ENCODE data around the gene NME3. TPM values are rescaled to one million over a fixed set of nuclear protein-coding genes. Genes with fewer than 3 reads are reported as not detected.

Gene NME3
- total and polyA plus RNA-seq, 2 of the 4 experiments (the other 2 are of a cell fraction): 12.7 to 41.2 TPM

GRCh38 chr16:1757714-1758461, 13.5 kb downstream of the NME3 start:
- no peak overlapping the region for H4K5ac ChIP-seq (ENCODE audit: low read depth, low read length)
- ATAC-seq (ENCODE audit: low read depth): no peak
- dilution Hi-C loops (cut with HindIII; ENCODE audit: low sequenced_read_pairs, unreplicated experiment): no loop called here

More at GRCh38 chr16:1757714-1758461, 13.5 kb downstream of the NME3 start:
- Histone ChIP-seq H4K8ac (ENCODE audit: low read depth in 2 of 2, low read length in 2 of 2) (no peak overlapping the region), H3K4ac (ENCODE audit: low read depth, low read length) (no peak overlapping the region), H3K36me3 (ENCODE audit: control insufficient read depth, insufficient read depth, low read length) (peaks cover 57% of the 10 kb centered on the region), H3K79me1 (ENCODE audit: low read depth in 1 of 2, low read length in 2 of 2) (0 out of 4 replicates have a peak, but pooled peaks cover 0 to 6% of the 10 kb centered on the region in 2 experiments), H2BK5ac (ENCODE audit: low read depth, low read length, poor library complexity, severe bottlenecking) (no peak overlapping the region), H4K91ac (ENCODE audit: insufficient read depth, low read depth, low read length) (no peak overlapping the region), H3K4me2 (ENCODE audit: low read depth, low read length) (no peak overlapping the region), H2AK9ac (replicated peaks; ENCODE audit: low read depth, low read length, poor library complexity) (no peak overlapping the region), H3K18ac (ENCODE audit: low read depth, low read length) (no peak overlapping the region), H3K4me3 (ENCODE audit: insufficient read depth, low read depth, low read length) (no peak overlapping the region), H3K9me3 (ENCODE audit: control insufficient read depth, insufficient read depth, low read length) (no peaks in the 10 kb centered on the region), H3K56ac (ENCODE audit: extremely low read depth, insufficient read depth, low read length) (no peak overlapping the region), H2AFZ (replicated peaks; ENCODE audit: low read length, poor library complexity) (no peak overlapping the region), H2BK15ac (ENCODE audit: low read depth, low read length) (no peak overlapping the region), H3K27ac (ENCODE audit: insufficient read depth, low read length) (no peak overlapping the region), H3K4me1 (ENCODE audit: control insufficient read depth, insufficient read depth, low read length) (no peaks in the 10 kb centered on the region), H2BK20ac (ENCODE audit: low read depth, low read length) (no peak overlapping the region), H2AK5ac (ENCODE audit: low read depth, low read length) (no peak overlapping the region), H4K20me1 (ENCODE audit: insufficient read depth, low read length) (peaks cover 2% of the 10 kb centered on the region; the same call in 1 of the 2 replicates), H3K14ac (replicated peaks; ENCODE audit: low read depth, low read length) (no peak overlapping the region), H3K27me3 (ENCODE audit: control insufficient read depth, insufficient read depth, low read length) (no peaks in the 10 kb centered on the region), H3K9ac (ENCODE audit: low read depth, low read length) (no peak overlapping the region), H3K9me1 (ENCODE audit: insufficient read depth, low read length) (no peaks in the 10 kb centered on the region), H2BK120ac (ENCODE audit: low read depth, low read length) (no peak overlapping the region), H3K23ac (ENCODE audit: low read depth, low read length) (no peak overlapping the region)
- DNase-seq: no peak
- 95% methylated on average over 11 of the region's 37 CpGs; no CpG with 5 or more reads in 1 of the 2 experiments for WGBS, 2 experiments (ENCODE audit: extremely low coverage in 2 of 2, insufficient read length in 1 of 2)
- no TSS peak for BruUV-seq (replicated peaks)
- in situ Hi-C loops (cut with MboI; ENCODE audit: low sequenced_read_pairs) (no loop called here), intact Hi-C loops (cut with micrococcal nuclease) (no loop called here)
- POLR2A ChIA-PET (ENCODE audit: unreplicated experiment): no interaction called here
- no peak for TF ChIP-seq CEBPB (IDR thresholded peaks at IDR 0.05; ENCODE audit: low read depth, low read length)
- no peak for TF ChIP-seq NFE2L2 (IDR thresholded peaks at IDR 0.05; ENCODE audit: low read depth, low read length)
- no peak for TF ChIP-seq ELK1 (IDR thresholded peaks at IDR 0.05; ENCODE audit: borderline replicate concordance, low read depth, low read length)
- TF ChIP-seq CHD1 (IDR thresholded peaks at IDR 0.05; ENCODE audit: low read depth, low read length): no peak
- TF ChIP-seq POLR2A (IDR thresholded peaks at IDR 0.05; ENCODE audit: low read depth, low read length): no peak
- no peak for TF ChIP-seq BHLHE40 (IDR thresholded peaks at IDR 0.05; ENCODE audit: low read depth, low read length)
- no peak for TF ChIP-seq RAD21 (IDR thresholded peaks at IDR 0.05; ENCODE audit: low read length)
- TF ChIP-seq MXI1 (IDR thresholded peaks at IDR 0.05; ENCODE audit: borderline replicate concordance, low read depth, low read length): no peak
- no peak for TF ChIP-seq FOS (IDR thresholded peaks at IDR 0.05; ENCODE audit: low read depth, low read length)
- no peak for TF ChIP-seq USF2 (IDR thresholded peaks at IDR 0.05; ENCODE audit: low read depth, low read length)
- no peak for TF ChIP-seq MAZ (IDR thresholded peaks at IDR 0.05; ENCODE audit: borderline replicate concordance, low read depth, low read length)
- CTCF ChIA-PET: no interaction called here
